Skeletal muscle satellite cell (primary cell): Measurements from ENCODE around the gene NDEL1.

Source experiments
- H3K27me3 ChIP-seq: 2 replicates; pipeline ENCODE4 v1.7.0; 2013; ENCODE audit warnings: low read length; ENCODE audit not compliant: control insufficient read depth, insufficient read depth
- H3K36me3 ChIP-seq: 2 replicates; pipeline ENCODE4 v1.7.0; 2013; ENCODE audit warnings: mild to moderate bottlenecking, control low read depth, low read length; ENCODE audit not compliant: insufficient read depth
- H3K4me1 ChIP-seq: 2 replicates; pipeline ENCODE4 v1.7.0; 2013; ENCODE audit warnings: low read length; ENCODE audit not compliant: control insufficient read depth, insufficient read depth
- H3K4me2 ChIP-seq: 2 replicates; pipeline ENCODE4 v1.7.0; 2013; ENCODE audit warnings: mild to moderate bottlenecking, low read length
- H3K4me3 ChIP-seq: 2 replicates; pipeline ENCODE4 v1.7.0; 2013; ENCODE audit warnings: low read length
- H3K9ac ChIP-seq: 2 replicates; pipeline ENCODE4 v1.7.0; 2013; ENCODE audit warnings: mild to moderate bottlenecking, low read depth, low read length, moderate library complexity
- H3K9me3 ChIP-seq: replicated peaks from 2 replicates; pipeline ENCODE4 v1.7.0; 2013; ENCODE audit warnings: mild to moderate bottlenecking, control low read depth, low read length

Gene NDEL1

DNA sequence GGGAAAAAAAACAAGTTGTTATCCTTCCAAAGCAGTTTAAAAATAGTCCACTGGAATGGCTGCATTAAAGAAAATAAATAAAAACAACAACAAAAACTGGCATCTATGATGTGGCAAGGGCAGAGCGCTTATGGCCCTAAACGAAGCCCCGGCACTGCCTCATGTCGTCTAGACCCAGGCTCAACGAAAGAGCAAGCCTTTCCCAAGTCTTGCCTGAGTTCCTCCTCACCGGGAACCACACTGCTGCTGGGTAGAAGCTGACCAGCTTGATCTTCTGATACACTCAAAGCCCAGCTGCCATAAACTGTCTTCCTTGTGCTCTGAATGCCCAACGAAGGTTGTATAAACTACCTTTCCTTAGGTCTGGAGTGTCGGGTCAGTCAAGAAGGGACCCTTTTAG is 37.0 kb downstream of the NDEL1 start:
- Histone ChIP-seq H3K4me1 (peaks cover 24% of the 10 kb centered on the region), H3K4me2 (no peak overlapping the region), H3K9ac (no peak overlapping the region), H3K9me3 (no peaks in the 10 kb centered on the region), H3K36me3 (peaks cover 83% of the 10 kb centered on the region), H3K4me3 (no peak overlapping the region), H3K27me3 (no peaks in the 10 kb centered on the region)

DNA sequence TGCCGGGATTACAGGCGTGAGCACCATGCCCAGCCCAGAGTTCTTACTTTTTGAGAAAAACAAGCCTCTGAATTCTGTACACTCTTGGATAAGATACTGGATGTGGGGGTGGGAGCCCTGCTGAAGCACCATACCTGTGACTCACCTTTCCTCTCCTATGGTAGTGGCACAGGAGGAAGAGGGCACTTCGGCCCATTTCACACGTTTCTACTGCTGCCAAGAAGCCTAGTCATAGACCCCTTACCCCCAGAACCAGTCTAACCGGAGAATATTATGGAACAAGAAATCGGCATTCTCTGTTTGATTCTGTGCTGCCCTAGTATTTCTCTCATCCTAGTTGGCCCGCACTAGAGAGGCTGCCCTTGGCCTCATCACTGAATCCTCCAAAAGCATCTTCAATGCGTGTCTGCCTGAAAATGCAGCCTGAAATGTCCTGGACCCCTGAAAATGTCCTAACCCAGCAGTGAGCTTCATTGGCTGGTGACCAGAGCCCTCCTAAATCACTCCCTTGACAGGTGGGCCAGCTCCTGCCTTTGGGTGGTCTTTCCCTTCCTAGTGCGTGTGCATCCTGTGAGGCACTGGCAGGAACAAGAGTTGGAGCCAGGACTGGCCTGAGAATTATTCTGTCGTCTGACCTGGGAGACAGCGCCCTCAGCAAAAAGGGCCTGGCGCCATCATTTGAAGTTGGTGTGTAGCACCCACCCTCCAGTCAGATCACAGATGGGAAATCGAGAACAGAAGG is 37.9 kb downstream of the NDEL1 start:
- no peak overlapping the region for H3K9ac ChIP-seq

DNA sequence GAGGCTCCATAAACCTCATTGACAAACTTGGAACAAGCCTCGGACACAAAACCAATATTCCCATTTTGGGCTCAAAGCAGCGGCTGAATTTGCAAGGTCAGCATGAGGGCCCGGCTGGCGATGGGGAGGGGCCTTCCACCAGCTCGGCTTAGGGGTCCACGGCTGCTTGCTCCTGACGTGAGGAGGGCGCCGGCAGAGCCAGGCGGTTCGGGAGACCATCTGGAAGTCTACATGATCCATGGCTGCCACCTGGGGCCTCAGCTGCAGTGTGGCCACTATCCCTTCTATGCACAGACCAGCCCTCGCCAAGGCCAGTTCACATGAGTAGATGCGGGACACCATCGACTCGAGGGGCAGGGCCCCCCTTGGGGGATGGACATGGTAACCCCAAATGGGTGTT is 39.1 kb downstream of the NDEL1 start:
- Histone ChIP-seq H3K4me3 (no peak overlapping the region), H3K9me3 (no peaks in the 10 kb centered on the region), H3K27me3 (no peaks in the 10 kb centered on the region), H3K4me1 (peaks cover 20% of the 10 kb centered on the region), H3K4me2 (no peak overlapping the region), H3K9ac (no peak overlapping the region), H3K36me3 (peaks cover 72% of the 10 kb centered on the region)

More for the DNA sequence above, 37.9 kb downstream of the NDEL1 start:
- Histone ChIP-seq H3K36me3 (peaks cover 80% of the 10 kb centered on the region), H3K4me3 (no peak overlapping the region), H3K4me2 (no peak overlapping the region), H3K9me3 (no peaks in the 10 kb centered on the region), H3K27me3 (no peaks in the 10 kb centered on the region), H3K4me1 (peaks cover 20% of the 10 kb centered on the region)

DNA sequence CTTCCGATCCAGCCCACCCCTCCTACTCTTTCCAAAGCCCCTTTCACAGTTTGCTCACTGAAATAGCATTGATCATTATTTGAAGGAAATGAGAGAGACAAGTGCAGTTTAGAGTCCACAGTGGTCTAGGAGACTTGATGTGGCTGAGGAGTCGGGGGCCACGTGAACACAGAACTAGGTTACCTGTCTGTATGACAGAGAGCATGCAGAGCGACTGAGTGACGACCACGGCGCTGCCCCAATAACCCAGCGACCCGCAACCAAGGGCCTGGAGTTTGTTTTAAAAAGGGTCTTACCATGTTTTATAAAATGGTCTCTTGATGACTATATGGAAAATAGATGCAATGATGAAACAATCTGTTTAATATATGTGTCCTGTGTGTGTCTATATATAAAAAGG is 39.5 kb downstream of the NDEL1 start:
- Histone ChIP-seq H3K27me3 (no peaks in the 10 kb centered on the region), H3K4me3 (no peak overlapping the region), H3K9ac (no peak overlapping the region), H3K4me2 (no peak overlapping the region), H3K9me3 (no peaks in the 10 kb centered on the region), H3K36me3 (peaks cover 70% of the 10 kb centered on the region), H3K4me1 (peaks cover 20% of the 10 kb centered on the region)

DNA sequence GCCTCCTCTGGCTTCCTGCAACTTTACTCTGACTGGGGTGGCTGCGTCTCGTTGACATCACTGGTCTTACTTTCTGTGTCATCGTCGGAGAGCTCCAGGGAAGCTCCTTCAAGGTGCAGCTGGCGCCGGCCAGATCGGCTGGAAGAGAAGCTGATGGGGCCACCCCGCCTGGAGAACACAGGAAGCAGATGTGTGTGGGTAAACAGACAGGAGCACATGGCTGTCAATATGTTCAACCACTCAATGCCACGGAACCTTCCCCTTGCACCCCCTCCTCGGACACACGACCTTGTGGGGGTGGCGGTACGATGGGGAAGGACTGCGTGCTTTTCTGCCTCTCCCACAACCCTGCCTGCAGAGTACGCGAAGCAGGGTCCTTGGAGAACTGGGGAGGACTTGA is 40.1 kb downstream of the NDEL1 start:
- H3K27me3 ChIP-seq = no peaks in the 10 kb centered on the region
- H3K9ac ChIP-seq = no peak overlapping the region
- H3K4me3 ChIP-seq = no peak overlapping the region
- H3K9me3 ChIP-seq = no peaks in the 10 kb centered on the region
- H3K4me1 ChIP-seq = peaks cover 17% of the 10 kb centered on the region
- no peak overlapping the region for H3K4me2 ChIP-seq
- H3K36me3 ChIP-seq = peaks cover 66% of the 10 kb centered on the region

DNA sequence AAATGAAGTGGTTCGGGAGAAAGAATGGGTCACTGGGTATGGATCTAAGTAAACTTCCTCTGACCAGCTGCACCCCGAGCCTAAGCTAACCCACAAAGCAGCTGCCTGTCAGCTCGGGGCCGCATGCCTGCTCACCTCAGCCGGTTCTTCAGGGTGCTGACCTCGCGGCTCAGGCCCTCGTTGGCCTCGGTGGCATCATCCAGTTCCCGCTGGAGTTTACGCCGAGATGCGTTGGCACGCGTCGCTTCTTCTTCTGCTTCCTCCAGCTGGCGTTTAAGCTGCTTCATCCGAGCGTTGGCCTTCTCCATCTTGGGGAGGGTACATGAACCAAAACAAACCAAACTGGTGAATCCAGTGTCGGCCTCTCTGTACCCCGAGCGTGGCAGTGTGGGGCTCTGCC is 41.1 kb downstream of the NDEL1 start:
- Histone ChIP-seq H3K4me3 (no peak overlapping the region), H3K4me1 (peaks cover 16% of the 10 kb centered on the region), H3K27me3 (no peaks in the 10 kb centered on the region), H3K9me3 (no peaks in the 10 kb centered on the region), H3K9ac (no peak overlapping the region), H3K4me2 (no peak overlapping the region), H3K36me3 (peaks cover 68% of the 10 kb centered on the region)

DNA sequence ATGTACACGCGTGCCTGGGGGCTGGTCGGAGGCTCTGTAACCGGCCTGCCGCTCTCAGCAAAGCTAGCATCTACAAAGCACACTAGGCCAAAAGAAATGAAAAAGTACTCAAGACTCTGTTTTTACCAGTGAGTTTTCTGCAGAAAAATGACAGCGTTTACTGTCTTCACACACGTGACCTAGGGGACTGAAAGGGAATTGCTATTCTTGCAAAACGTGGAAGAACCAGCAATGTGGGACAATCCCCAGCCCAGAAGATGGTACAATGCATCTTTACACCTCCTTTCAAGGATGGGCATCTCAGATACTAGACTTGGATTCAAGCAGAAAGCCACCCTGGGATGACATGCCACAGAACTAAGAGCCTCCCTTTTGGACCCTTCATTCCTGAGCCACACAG is 41.5 kb downstream of the NDEL1 start:
- Histone ChIP-seq H3K9ac (no peak overlapping the region), H3K4me1 (peaks cover 16% of the 10 kb centered on the region), H3K36me3 (peaks cover 68% of the 10 kb centered on the region), H3K9me3 (no peaks in the 10 kb centered on the region), H3K27me3 (no peaks in the 10 kb centered on the region), H3K4me3 (no peak overlapping the region), H3K4me2 (no peak overlapping the region)

DNA sequence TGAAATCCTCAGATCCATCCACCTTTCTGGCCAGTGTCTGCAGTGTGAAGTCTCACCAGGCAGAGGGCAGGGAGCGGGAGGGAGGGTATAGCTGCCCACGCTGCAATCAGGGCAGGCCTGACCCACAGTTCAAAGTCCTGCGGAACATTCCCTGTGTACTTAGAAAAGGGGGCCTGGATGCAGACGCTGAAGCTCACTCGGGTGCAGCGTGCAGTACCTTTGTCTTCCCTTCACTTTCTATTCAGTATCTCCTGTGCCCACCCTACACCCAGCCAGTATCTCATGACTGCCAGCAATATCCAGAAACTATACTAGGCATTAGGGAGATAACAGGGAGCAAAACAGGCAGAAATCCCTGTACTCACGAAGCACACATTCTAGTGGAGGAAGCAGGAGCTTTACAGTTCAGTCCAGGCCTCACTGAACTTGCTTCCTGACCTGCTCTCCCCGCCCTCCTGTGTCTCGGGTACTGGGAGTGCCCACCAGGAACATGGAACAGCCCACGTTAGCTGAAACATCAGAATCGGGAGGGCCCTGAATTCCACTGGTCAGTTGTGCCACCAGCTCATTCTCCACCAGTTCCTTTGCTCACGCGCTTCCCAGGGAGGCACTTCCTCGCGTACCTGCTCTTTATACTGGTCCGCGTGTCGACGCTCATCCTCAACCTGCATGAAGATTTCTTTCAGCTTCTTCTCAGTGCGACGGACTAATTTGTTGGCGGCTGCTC is 42.2 kb downstream of the NDEL1 start:
- no peak overlapping the region for H3K9ac ChIP-seq
- no peaks in the 10 kb centered on the region for H3K9me3 ChIP-seq
- H3K36me3 ChIP-seq = peaks cover 67% of the 10 kb centered on the region
- no peaks in the 10 kb centered on the region for H3K27me3 ChIP-seq
- H3K4me2 ChIP-seq = no peak overlapping the region
- peaks cover 16% of the 10 kb centered on the region for H3K4me1 ChIP-seq
- H3K4me3 ChIP-seq = no peak overlapping the region

DNA sequence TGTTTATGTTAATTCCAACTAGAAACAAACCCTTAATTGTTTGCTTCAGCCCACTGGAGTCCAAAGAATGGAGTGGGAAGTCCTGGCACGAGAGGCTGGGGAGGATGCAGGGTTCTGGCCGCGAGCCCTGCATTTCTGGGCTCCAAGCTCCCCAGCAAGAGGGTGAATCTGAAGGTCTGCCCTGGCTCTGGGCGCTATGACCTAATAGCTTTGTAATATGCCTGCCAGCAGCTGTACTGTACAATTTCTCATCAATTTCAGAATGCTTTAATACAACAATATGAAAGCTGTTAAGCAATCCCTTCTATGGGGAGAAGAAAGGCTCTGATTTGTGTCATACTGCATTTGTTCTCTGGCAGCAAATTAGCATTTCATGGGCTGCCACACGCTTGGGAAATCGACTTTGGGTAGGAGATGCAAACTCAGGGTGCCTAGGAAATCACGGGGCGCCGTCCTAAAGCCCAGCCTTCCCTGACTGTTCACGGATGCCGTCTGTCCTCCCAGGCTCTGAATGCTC is 43.8 kb downstream of the NDEL1 start:
- no peak overlapping the region for H3K4me3 ChIP-seq
- H3K4me1 ChIP-seq = peaks cover 16% of the 10 kb centered on the region
- H3K27me3 ChIP-seq = no peaks in the 10 kb centered on the region
- H3K9ac ChIP-seq = peak overlapping the region; percentile 46
- H3K4me2 ChIP-seq = peak overlapping the region; percentile 38
- peaks cover 64% of the 10 kb centered on the region for H3K36me3 ChIP-seq
- H3K9me3 ChIP-seq = no peaks in the 10 kb centered on the region

DNA sequence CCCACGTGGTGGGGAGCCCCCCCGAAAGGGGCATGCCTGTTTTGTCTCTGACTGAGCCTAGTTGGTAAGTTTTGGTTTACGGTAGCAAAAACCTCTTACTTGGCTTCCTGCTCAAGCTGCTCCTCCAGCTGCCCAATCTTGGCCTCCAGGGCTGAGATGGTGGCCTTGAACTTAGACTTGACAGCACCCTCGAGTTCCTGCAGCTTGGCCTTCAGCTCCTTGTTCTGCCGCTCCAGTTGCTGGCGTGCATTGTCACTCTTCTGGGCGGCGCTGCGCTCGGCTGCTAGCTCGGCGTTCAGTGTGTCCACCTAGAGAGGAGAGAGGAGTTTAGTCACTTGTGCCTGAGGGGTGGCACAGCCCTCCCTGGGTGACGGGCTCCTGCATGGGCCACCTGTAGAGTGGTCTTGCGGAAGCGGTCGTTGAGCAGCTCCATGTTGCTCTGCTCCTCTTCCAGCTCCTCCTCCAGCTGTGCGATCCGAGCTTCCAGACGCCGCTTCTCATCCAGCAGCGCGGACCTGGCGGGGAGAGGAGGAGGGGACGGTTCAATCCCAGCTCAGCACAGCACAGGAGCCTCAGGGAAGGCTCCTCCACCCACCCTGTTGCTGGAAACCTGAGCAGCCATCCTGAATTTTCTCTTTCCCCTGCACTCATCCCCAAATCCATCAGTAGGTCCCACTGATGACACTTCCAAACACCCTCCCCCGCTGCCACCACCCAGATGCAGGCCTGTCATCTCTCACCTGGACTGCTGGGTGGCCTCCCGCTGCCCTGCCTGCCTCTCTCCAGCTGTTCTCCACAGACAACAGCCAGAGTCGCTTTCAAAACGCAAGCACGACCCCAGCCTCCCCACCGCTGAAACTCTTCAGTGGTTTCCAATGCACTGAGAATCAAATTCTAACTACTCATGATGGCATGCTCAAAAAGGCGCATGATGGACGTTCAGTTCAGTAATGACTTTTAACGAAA is 44.6 kb downstream of the NDEL1 start:
- H3K36me3 ChIP-seq = peaks cover 60% of the 10 kb centered on the region

DNA sequence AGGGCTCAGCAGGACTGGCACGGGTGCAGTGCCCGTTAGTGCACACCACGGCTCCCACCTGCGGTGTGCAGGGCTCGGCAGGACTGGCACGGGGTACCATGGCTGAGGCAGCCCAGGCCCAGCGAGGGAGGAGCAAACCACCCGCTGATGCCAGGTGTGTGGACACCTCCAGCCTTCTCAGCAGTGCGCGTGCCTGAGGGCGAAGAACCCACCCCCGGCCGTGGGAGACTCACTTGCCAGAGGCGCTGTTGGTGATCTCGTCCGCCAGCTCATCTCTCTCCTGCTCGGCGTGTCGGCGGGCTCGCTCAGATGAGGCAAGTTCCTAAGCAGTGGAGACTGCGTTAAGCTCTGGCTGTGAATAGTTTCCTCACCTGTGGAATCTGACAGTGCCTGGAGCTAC is 45.4 kb downstream of the NDEL1 start:
- Histone ChIP-seq H3K4me2 (no peak overlapping the region), H3K4me1 (peaks cover 16% of the 10 kb centered on the region), H3K4me3 (no peak overlapping the region), H3K9ac (no peak overlapping the region), H3K27me3 (no peaks in the 10 kb centered on the region), H3K36me3 (peaks cover 55% of the 10 kb centered on the region), H3K9me3 (no peaks in the 10 kb centered on the region)

More for the DNA sequence above, 44.6 kb downstream of the NDEL1 start:
- peaks cover 16% of the 10 kb centered on the region for H3K4me1 ChIP-seq
- no peaks in the 10 kb centered on the region for H3K9me3 ChIP-seq
- H3K4me3 ChIP-seq = no peak overlapping the region
- H3K9ac ChIP-seq = peak overlapping the region; percentile 46
- peak overlapping the region; percentile 38 for H3K4me2 ChIP-seq
- no peaks in the 10 kb centered on the region for H3K27me3 ChIP-seq
